H1 (cell line): ENCODE measurements around the gene RNF166. TPM values are rescaled to one million over a fixed set of nuclear protein-coding genes. Genes with fewer than 3 reads are reported as not detected.

Source experiments
- CHD7 ChIP-seq: fragments of 300-600 bp; sonication (generic); IDR thresholded peaks from 2 replicates; pipeline ENCODE4 v1.7.1; 2012; ENCODE audit warnings: low read length, moderate library complexity, mild to moderate bottlenecking, inconsistent platforms; ENCODE audit not compliant: insufficient replicate concordance
- CREB1 ChIP-seq: IDR thresholded peaks from 2 replicates; pipeline ENCODE4 v1.6.1; 2012; ENCODE audit warnings: inconsistent platforms
- E2F6 ChIP-seq: IDR thresholded peaks from 2 replicates; pipeline ENCODE4 v1.6.1; 2012; ENCODE audit warnings: inconsistent platforms
- GTF2F1 ChIP-seq: IDR thresholded peaks from 2 replicates; pipeline ENCODE4 v1.6.1; 2012; ENCODE audit warnings: low read depth, low read length, improper control_type of control experiment, borderline replicate concordance
- PHF8 ChIP-seq: fragments of 200-600 bp; sonication (generic); conservative IDR thresholded peaks from 2 replicates; pipeline ENCODE4 v1.7.1; 2012; ENCODE audit warnings: low read depth, mild to moderate bottlenecking, inconsistent platforms, low read length, moderate library complexity
- POLR2A ChIP-seq, 2 experiments: IDR thresholded peaks; 1 replicate in 1 of 2; 2 replicates in 1 of 2; pipeline ENCODE4 v1.6.1; 2011; ENCODE audit warnings: low read depth in 2 of 2, low read length in 2 of 2, mild to moderate bottlenecking in 2 of 2; ENCODE audit errors: control extremely low read depth in 1 of 2
- RFX5 ChIP-seq: IDR thresholded peaks from 2 replicates; pipeline ENCODE4 v1.6.1; 2011; ENCODE audit warnings: low read depth, low read length, improper control_type of control experiment, borderline replicate concordance
- SP4 ChIP-seq: IDR thresholded peaks from 2 replicates; pipeline ENCODE4 v1.6.1; 2012; ENCODE audit warnings: low read length, inconsistent platforms
- SRF ChIP-seq: IDR thresholded peaks from 2 replicates; pipeline ENCODE4 v1.6.1; 2011; ENCODE audit warnings: mild to moderate bottlenecking, low read depth, low read length, moderate library complexity
- USF2 ChIP-seq: IDR thresholded peaks from 2 replicates; pipeline ENCODE4 v1.6.1; 2011; ENCODE audit warnings: low read length, improper control_type of control experiment
- ZNF274 ChIP-seq: IDR thresholded peaks from 2 replicates; pipeline ENCODE4 v1.7.0; 2012; ENCODE audit warnings: low read length, borderline replicate concordance; ENCODE audit errors: extremely low read depth
- polyA plus RNA-seq, 7 experiments: library from polyadenylated mRNA; depleted of rRNA in 3 of 7; stranded (reverse) in 5 of 7; unstranded in 2 of 7; fragments of >200 nt in 5 of 7; fragments of 200-250 nt in 2 of 7; gene quantifications; 1 replicate in 5 of 7; 2 replicates in 1 of 7; 4 replicates in 1 of 7; pipeline versions ENCODE4 v1.2.1 to v1.2.3, GENCODE V29; 2011 to 2013; ENCODE audit warnings: missing spikeins in 2 of 7, mixed read lengths in 2 of 7
- total RNA-seq: library from RNA; stranded (reverse); fragmentation: NEBNext Ultra II Directional; extraction: Animal tissue kit (Norgen Biotek cat#: 25700); gene quantifications from 2 replicates; pipeline ENCODE4 v1.2.1, GENCODE V29; 2021

RNF166 gene
- total and polyA plus RNA-seq, 2 of the 8 experiments (the other 6 are each of a cell fraction or from before 2014, with no cell fraction given) = 29.8 to 31.2 TPM

- no peak for TF ChIP-seq CHD7
- TF ChIP-seq SP4 = no peak
- TF ChIP-seq CREB1 = no peak
- no peak for TF ChIP-seq POLR2A (IDR thresholded peaks at IDR 0.05; ENCODE audit: control extremely low read depth in 1 of 2, low read depth in 2 of 2, low read length in 2 of 2)
- TF ChIP-seq USF2 = no peak
- no peak for TF ChIP-seq ZNF274
- no peak for TF ChIP-seq PHF8
- TF ChIP-seq GTF2F1 = no peak
- no peak for TF ChIP-seq SRF
- TF ChIP-seq RFX5 = no peak
- TF ChIP-seq E2F6 = no peak
Observed at GRCh38 chr16:88680554-88681083, 25.6 kb downstream of the RNF166 start (continued).
